GF-D8 (cell line): ENCODE measurements around the gene RALGAPA2.
A peak's percentile ranks its signal among the peaks of the same experiment; 100 is the strongest.
"Not testable (repeated sequence)": the region's sequence is repeated elsewhere in the genome, so short reads cannot be mapped to it uniquely, and the experiment has no call there.

Source experiments
- DNase-seq: peaks from one replicate; lab custom pipeline; 2025; lab: John Stamatoyannopoulos, UW

RALGAPA2 gene

GRCh38 chr20:20573797-20574196 is 138.6 kb downstream of the RALGAPA2 start:
- DNase-seq, result no peak

- no peak for DNase-seq
These were observed 141.2 kb downstream of the RALGAPA2 start for GRCh38 chr20:20571068-20571780.

GRCh38 chr20:20568604-20569205 is 143.7 kb downstream of the RALGAPA2 start:
- DNase-seq, result no peak

GRCh38 chr20:20567712-20568111 is 144.7 kb downstream of the RALGAPA2 start:
- no peak for DNase-seq

GRCh38 chr20:20566516-20566915 is 145.9 kb downstream of the RALGAPA2 start:
- no peak for DNase-seq

GRCh38 chr20:20564279-20564678 is 148.2 kb downstream of the RALGAPA2 start:
- no peak for DNase-seq

GRCh38 chr20:20562507-20562906 is 149.9 kb downstream of the RALGAPA2 start:
- DNase-seq, result no peak

- DNase-seq, result peak; percentile 12
These were observed 150.6 kb downstream of the RALGAPA2 start for GRCh38 chr20:20561841-20562240.

- DNase-seq, result no peak
These were observed 151.3 kb downstream of the RALGAPA2 start for GRCh38 chr20:20561172-20561571.

- DNase-seq, result no peak
These were observed 155.0 kb downstream of the RALGAPA2 start for GRCh38 chr20:20557406-20557805.

- DNase-seq, result no peak
These were observed 156.6 kb downstream of the RALGAPA2 start for GRCh38 chr20:20555838-20556237.

- no peak for DNase-seq
These were observed 157.5 kb downstream of the RALGAPA2 start for GRCh38 chr20:20554951-20555350.

GRCh38 chr20:20553541-20553940 is 158.9 kb downstream of the RALGAPA2 start:
- no peak for DNase-seq

- DNase-seq, result no peak
These were observed 160.4 kb downstream of the RALGAPA2 start for GRCh38 chr20:20552076-20552475.

GRCh38 chr20:20551409-20551808 is 161.0 kb downstream of the RALGAPA2 start:
- DNase-seq, result no peak

- DNase-seq, result no peak
These were observed 162.7 kb downstream of the RALGAPA2 start for GRCh38 chr20:20549704-20550103.

GRCh38 chr20:20549267-20549612 is 163.2 kb downstream of the RALGAPA2 start:
- DNase-seq, result no peak

- no peak for DNase-seq
These were observed 163.7 kb downstream of the RALGAPA2 start for GRCh38 chr20:20548527-20549266.

GRCh38 chr20:20547876-20548266 is 164.6 kb downstream of the RALGAPA2 start:
- no peak for DNase-seq

GRCh38 chr20:20547221-20547875 is 165.1 kb downstream of the RALGAPA2 start:
- DNase-seq, result peak; percentile 78

GRCh38 chr20:20546402-20546801 is 166.0 kb downstream of the RALGAPA2 start:
- no peak for DNase-seq

GRCh38 chr20:20543348-20543747 is 169.1 kb downstream of the RALGAPA2 start:
- not testable (repeated sequence) for DNase-seq
